NCI-H526 (cell line): ENCODE results near the gene ZNF480.
A peak's percentile ranks its signal among the peaks of the same experiment; 100 is the strongest.
"Not testable (repeated sequence)": the region's sequence is repeated elsewhere in the genome, so short reads cannot be mapped to it uniquely, and the experiment has no call there.

Experiments used
- DNase-seq, 2 experiments: peaks; one replicate each; lab custom pipeline; 2025; lab: John Stamatoyannopoulos, UW

ZNF480 gene

DNA sequence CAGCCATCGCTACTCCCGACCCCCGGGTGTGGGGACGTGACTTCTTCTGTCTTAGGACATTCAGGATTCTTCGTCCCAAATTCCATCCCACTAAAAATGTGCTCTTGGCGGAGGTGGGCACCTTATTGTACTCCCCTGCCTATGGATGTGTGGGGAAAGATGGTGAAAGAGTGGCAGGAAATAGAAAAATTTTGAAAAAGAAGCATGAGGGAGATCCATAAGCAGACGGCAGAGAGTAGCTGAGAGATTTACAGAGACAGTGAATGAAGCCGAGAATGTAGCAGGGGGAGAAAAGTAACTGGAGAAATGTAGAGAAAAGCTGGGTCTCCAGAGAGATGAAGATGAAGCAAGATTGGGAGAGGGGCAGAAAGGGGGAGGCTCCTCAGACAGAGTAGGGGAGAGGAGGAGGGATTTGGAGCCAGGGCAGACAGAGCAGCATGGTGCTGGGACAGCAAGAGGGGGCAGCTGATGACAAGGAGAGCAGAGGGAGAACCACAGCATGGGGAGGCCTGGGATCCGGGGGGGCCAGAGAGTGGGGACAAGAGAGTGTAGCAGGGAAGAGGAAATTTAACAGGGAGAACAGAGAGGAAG, 39.9 kb downstream of the ZNF480 start:
- DNase-seq, result peak in 1 of 2 experiments; percentile 13

DNA sequence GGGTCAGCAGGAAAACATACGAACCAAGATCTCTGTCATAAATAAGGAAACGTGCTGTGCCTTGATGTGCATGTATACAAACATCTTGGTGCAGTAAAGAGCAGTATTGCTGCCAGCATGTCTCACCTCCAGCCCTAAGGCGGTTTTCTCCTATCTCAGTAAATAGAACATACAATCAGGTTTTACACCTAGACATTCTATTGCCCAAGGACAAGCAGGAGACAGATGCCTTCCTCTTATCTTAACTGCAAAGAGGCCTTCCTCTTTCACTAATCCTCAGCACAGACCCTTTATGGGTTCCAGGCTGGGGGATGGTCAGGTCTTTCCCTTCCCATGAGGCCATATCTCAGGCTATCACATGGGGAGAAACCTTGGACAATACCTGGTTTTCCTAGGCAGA, 42.1 kb downstream of the ZNF480 start:
- DNase-seq, result not testable (repeated sequence)

GRCh38 chr19:52343548-52343947, 46.6 kb downstream of the ZNF480 start:
- DNase-seq, result peak; percentile 57 to 81

GRCh38 chr19:52345162-52345561, 48.2 kb downstream of the ZNF480 start:
- DNase-seq, result no peak

DNA sequence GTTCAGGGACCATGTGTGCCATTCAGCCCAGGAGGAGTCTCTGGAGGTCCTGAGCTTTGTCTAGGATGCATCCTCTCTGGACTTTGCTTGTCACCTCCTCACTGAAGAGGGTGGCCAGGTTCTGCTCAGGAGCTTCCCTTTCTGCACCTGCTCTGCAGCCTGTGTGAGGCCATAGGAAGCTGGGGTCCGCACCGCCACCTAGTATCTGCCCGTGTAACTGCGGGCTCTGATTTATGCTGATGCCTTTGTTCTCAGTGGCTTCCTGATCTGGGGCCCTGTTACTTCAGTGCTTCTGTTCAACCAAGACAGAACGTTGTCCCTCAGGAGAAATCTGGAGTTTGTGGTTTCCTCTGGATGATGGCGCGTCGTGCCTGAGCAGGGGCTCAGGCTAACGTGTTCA, 54.5 kb downstream of the ZNF480 start:
- peak in 1 of 2 experiments; percentile 18 for DNase-seq

DNA sequence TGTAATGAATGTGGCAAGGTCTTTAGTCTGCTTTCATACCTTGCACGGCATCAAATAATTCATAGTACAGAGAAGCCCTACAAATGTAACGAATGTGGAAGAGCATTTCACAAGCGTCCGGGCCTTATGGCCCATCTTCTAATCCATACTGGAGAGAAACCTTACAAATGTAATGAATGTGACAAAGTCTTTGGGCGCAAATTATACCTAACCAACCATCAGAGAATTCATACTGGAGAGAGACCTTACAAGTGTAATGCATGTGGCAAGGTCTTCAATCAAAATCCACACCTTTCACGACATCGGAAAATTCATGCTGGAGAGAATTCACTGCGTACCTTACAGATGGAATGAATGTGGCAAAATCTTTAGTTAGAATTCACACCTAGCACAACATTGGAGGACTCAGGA, 69.5 kb downstream of the ZNF480 start:
- DNase-seq, result no peak

DNA sequence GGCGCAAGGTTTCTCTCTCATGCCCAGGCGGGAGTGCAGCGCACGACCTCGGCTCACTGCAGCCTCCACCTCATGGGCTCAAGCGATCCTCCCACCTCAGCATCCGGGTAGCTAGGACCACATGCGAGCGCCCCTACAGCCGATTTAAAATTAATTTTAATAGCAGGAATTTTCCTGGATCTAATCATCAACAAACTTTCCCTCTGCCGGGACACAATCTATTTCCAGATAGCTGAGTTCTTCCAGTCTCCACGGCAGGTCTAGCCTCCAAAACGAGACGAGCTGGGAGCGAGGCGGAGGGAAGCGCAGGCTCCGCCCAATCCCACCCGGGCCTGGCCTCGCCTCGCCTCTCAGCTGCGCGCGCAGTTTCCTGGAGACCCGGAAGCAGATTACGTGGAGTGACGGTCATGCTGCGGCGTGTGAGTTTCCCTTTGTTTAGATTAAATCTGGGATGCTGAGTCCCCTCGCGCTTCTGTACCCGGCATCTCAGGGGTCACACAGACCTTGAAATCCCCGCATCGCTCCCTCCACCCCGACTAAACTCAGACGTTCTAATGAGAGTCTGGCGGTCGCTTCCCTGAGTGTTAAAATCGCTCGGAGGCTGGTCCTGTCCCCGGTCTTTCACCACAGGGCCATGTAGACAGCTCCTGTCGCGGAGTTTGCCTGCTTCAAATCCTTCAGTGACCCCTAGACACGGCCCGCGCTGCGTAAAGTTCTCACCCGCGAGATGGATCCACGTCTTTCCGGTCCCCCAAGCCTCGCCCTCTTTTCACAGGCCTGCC, 72.8 kb downstream of the ZNF480 start, which contains the start of gene ZNF880:
ZNF880 (plus strand) TSS at position 365 of the 782 bp plus-strand sequence; CDS start at position 408, 43 bp downstream.
- DNase-seq, result peak; percentile 87 to 92

DNA sequence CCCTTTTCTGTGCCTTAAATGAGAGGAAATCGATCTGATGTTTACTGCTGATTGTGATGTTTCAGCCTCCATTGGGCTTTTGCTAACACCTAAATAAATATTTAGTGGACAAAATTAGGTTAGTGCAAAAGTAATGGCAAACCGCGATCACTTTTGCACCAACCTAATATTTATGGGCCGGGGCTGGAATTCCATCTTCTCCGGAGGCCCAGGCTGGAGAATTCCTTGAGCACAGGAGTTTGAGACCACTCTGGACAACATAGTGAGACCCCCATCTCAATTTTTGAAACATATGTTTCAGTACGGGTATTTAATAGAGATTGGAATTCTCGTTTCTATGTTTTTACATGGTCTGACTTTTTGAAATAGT, 73.4 kb downstream of the ZNF480 start:
- no peak for DNase-seq
